NB4 (cell line): Measurements from ENCODE around the gene TOMM70.
"Not testable (repeated sequence)": the region's sequence is repeated elsewhere in the genome, so short reads cannot be mapped to it uniquely, and the experiment has no call there.

Source experiments
- CTCF ChIP-seq: IDR thresholded peaks from one replicate; pipeline ENCODE4 v1.5.1; 2012; ENCODE audit warnings: low read depth, low read length
- MAX ChIP-seq: IDR thresholded peaks from 2 replicates; pipeline ENCODE4 v1.6.1; 2011; ENCODE audit warnings: low read depth, low read length
- POLR2A ChIP-seq: IDR thresholded peaks from 2 replicates; pipeline ENCODE4 v1.6.1; 2011; ENCODE audit warnings: mild to moderate bottlenecking; ENCODE audit not compliant: insufficient read length; ENCODE audit errors: extremely low read depth

DNA sequence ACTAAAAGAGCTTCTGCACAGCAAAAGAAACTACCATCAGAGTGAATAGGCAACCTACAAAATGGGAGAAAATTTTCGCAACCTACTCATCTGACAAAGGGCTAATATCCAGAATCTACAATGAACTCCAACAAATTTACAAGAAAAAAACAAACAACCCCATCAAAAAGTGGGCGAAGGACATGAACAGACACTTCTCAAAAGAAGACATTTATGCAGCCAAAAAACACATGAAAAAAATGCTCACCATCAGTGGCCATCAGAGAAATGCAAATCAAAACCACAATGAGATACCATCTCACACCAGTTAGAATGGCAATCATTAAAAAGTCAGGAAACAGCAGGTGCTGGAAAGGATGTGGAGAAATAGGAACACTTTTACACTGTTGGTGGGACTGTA, 49.1 kb downstream of the TOMM70 start:
- not testable (repeated sequence) for TF ChIP-seq CTCF, POLR2A, MAX
